Neural cell (in vitro differentiated cells): ENCODE measurements around the gene POU5F2. TPM values are rescaled to one million over a fixed set of nuclear protein-coding genes. Genes with fewer than 3 reads are reported as not detected.

Experiments used
- H2AFZ ChIP-seq: fragments of 200-600, 300-800 bp; sonication (generic), shearing (Covaris generic); 2 replicates; pipeline ENCODE4 v1.6.0; 2014; ENCODE audit warnings: low read depth, mild to moderate bottlenecking, antibody characterized with exemption, low read length, moderate library complexity
- H3F3A ChIP-seq: fragments of 200-600 bp; shearing (Covaris generic); 2 replicates; pipeline ENCODE4 v1.6.1; 2016; ENCODE audit warnings: mild to moderate bottlenecking, moderate library complexity, mixed read lengths, antibody characterized with exemption, low read length; ENCODE audit not compliant: insufficient read depth, poor library complexity, severe bottlenecking
- H3K27ac ChIP-seq: fragments of 200-600, 300-800 bp; sonication (generic), shearing (Covaris generic); 2 replicates; pipeline ENCODE4 v1.5.1; 2014; ENCODE audit warnings: mild to moderate bottlenecking, low read length, moderate library complexity
- H3K27me3 ChIP-seq: fragments of 300-800, 200-600 bp; sonication (generic), shearing (Covaris generic); 2 replicates; pipeline ENCODE4 v1.6.0; 2014; ENCODE audit warnings: mild to moderate bottlenecking, low read depth, low read length, moderate library complexity; ENCODE audit not compliant: insufficient read depth
- H3K36me3 ChIP-seq: fragments of 300-800, 200-600 bp; sonication (generic), shearing (Covaris generic); 2 replicates; pipeline ENCODE4 v1.5.1; 2014; ENCODE audit warnings: mild to moderate bottlenecking, antibody characterized with exemption, low read length, moderate library complexity; ENCODE audit not compliant: insufficient read depth
- H3K4me2 ChIP-seq: fragments of 300-800, 200-600 bp; sonication (generic), shearing (Covaris generic); 2 replicates; pipeline ENCODE4 v1.6.0; 2014; ENCODE audit warnings: mild to moderate bottlenecking, low read length
- H3K4me3 ChIP-seq: fragments of 300-800, 200-600 bp; sonication (generic), shearing (Covaris generic); 2 replicates; pipeline ENCODE4 v1.5.1; 2014; ENCODE audit warnings: mild to moderate bottlenecking, low read length, moderate library complexity
- H3K79me2 ChIP-seq: fragments of 200-600 bp; shearing (Covaris generic); replicated peaks from 2 replicates; pipeline ENCODE4 v1.6.0; 2014; ENCODE audit warnings: mild to moderate bottlenecking, low read length, moderate library complexity; ENCODE audit not compliant: insufficient read depth
- H3K9ac ChIP-seq: fragments of 300-800, 200-600 bp; sonication (generic), shearing (Covaris generic); 2 replicates; pipeline ENCODE4 v1.6.1; 2016; ENCODE audit warnings: mild to moderate bottlenecking, low read length, mixed read lengths
- H3K9me2 ChIP-seq: fragments of 200-600 bp; shearing (Covaris generic); 2 replicates; pipeline ENCODE4 v1.6.1; 2016; ENCODE audit warnings: mild to moderate bottlenecking, low read length, mixed read lengths; ENCODE audit not compliant: insufficient read depth
- H3K9me3 ChIP-seq: fragments of 200-600, 300-800 bp; sonication (generic), shearing (Covaris generic); 2 replicates; pipeline ENCODE4 v1.6.1; 2016; ENCODE audit warnings: mild to moderate bottlenecking, mixed run types, low read length, moderate library complexity, mixed read lengths
- H4K20me1 ChIP-seq: fragments of 200-600 bp; shearing (Covaris generic); 2 replicates; pipeline ENCODE4 v1.6.1; 2016; ENCODE audit warnings: mild to moderate bottlenecking, mixed run types; ENCODE audit not compliant: insufficient read depth
- CTCF ChIP-seq: fragments of 450-650 bp; IDR thresholded peaks from 2 replicates; pipeline ENCODE4 v1.5.1; 2014; ENCODE audit warnings: antibody characterized with exemption, mild to moderate bottlenecking, moderate library complexity; ENCODE audit not compliant: poor library complexity, severe bottlenecking
- EP300 ChIP-seq: fragments of 450-650 bp; conservative IDR thresholded peaks from 2 replicates; pipeline ENCODE4 v1.6.1; 2014; ENCODE audit warnings: antibody characterized with exemption, mild to moderate bottlenecking, moderate library complexity; ENCODE audit not compliant: poor library complexity, severe bottlenecking
- EZH2 ChIP-seq: fragments of 200-600, 300-800 bp; shearing (Covaris generic), sonication (generic); IDR thresholded peaks from 2 replicates; pipeline ENCODE4 v1.6.1; 2014; ENCODE audit warnings: antibody characterized with exemption, low read length, borderline replicate concordance, mild to moderate bottlenecking; ENCODE audit not compliant: insufficient read depth, poor library complexity, severe bottlenecking
- MXI1 ChIP-seq: fragments of 450-650 bp; conservative IDR thresholded peaks from 2 replicates; pipeline ENCODE4 v1.6.1; 2014; ENCODE audit warnings: antibody characterized with exemption, mild to moderate bottlenecking; ENCODE audit not compliant: poor library complexity, severe bottlenecking
- POLR2AphosphoS5 ChIP-seq: IDR thresholded peaks from 2 replicates; pipeline ENCODE4 v1.6.1; 2012
- RAD21 ChIP-seq: fragments of 450-650 bp; conservative IDR thresholded peaks from 2 replicates; pipeline ENCODE4 v1.6.1; 2014; ENCODE audit warnings: antibody characterized with exemption, mild to moderate bottlenecking, moderate library complexity
- SMC3 ChIP-seq: fragments of 450-650 bp; conservative IDR thresholded peaks from 2 replicates; pipeline ENCODE4 v1.6.1; 2014; ENCODE audit warnings: antibody characterized with exemption, mild to moderate bottlenecking, moderate library complexity; ENCODE audit not compliant: poor library complexity
- TAF1 ChIP-seq: IDR thresholded peaks from 2 replicates; pipeline ENCODE4 v1.6.1; 2012; ENCODE audit warnings: low read depth
- polyA plus RNA-seq: library from polyadenylated mRNA; depleted of rRNA; stranded (reverse); fragments of >200 nt; gene quantifications from 2 replicates; pipeline ENCODE4 v1.2.3, GENCODE V29; 2014
- TF ChIP-seq, protein P1 (sequence below): IDR thresholded peaks from 2 replicates; pipeline ENCODE4 v1.6.1; 2012; ENCODE audit warnings: borderline replicate concordance

Gene POU5F2
- polyA plus RNA-seq, 1 donor from 2014 or later: 0.07 TPM

GRCh38 chr5:93708442-93708841, 33.0 kb downstream of the POU5F2 start:
- no peaks in the 10 kb centered on the region for H3K9me2 ChIP-seq

GRCh38 chr5:93705896-93706295, 35.5 kb downstream of the POU5F2 start:
- H3K9ac ChIP-seq: no peak overlapping the region
- H3K9me2 ChIP-seq: no peaks in the 10 kb centered on the region
- H3K79me2 ChIP-seq: no peaks in the 10 kb centered on the region
- no peaks in the 10 kb centered on the region for H3F3A ChIP-seq
- no peak overlapping the region for H3K27ac ChIP-seq
- no peak for TF ChIP-seq EP300
- TF ChIP-seq CTCF: no peak
- no peak for TF ChIP-seq EZH2
- no peak for TF ChIP-seq POLR2AphosphoS5
- no peak for TF ChIP-seq SMC3
- no peak for TF ChIP-seq MXI1
- TF ChIP-seq RAD21: no peak
- TF ChIP-seq, protein P1, sequence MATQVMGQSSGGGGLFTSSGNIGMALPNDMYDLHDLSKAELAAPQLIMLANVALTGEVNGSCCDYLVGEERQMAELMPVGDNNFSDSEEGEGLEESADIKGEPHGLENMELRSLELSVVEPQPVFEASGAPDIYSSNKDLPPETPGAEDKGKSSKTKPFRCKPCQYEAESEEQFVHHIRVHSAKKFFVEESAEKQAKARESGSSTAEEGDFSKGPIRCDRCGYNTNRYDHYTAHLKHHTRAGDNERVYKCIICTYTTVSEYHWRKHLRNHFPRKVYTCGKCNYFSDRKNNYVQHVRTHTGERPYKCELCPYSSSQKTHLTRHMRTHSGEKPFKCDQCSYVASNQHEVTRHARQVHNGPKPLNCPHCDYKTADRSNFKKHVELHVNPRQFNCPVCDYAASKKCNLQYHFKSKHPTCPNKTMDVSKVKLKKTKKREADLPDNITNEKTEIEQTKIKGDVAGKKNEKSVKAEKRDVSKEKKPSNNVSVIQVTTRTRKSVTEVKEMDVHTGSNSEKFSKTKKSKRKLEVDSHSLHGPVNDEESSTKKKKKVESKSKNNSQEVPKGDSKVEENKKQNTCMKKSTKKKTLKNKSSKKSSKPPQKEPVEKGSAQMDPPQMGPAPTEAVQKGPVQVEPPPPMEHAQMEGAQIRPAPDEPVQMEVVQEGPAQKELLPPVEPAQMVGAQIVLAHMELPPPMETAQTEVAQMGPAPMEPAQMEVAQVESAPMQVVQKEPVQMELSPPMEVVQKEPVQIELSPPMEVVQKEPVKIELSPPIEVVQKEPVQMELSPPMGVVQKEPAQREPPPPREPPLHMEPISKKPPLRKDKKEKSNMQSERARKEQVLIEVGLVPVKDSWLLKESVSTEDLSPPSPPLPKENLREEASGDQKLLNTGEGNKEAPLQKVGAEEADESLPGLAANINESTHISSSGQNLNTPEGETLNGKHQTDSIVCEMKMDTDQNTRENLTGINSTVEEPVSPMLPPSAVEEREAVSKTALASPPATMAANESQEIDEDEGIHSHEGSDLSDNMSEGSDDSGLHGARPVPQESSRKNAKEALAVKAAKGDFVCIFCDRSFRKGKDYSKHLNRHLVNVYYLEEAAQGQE: no peak
- no peak for TF ChIP-seq TAF1
- no peak overlapping the region for H3K4me3 ChIP-seq
- no peak overlapping the region for H3K4me2 ChIP-seq
- H3K27me3 ChIP-seq: no peaks in the 10 kb centered on the region
- H4K20me1 ChIP-seq: no peaks in the 10 kb centered on the region
- no peak overlapping the region for H2AFZ ChIP-seq
- H3K36me3 ChIP-seq: no peaks in the 10 kb centered on the region
- no peaks in the 10 kb centered on the region for H3K9me3 ChIP-seq

More at GRCh38 chr5:93708442-93708841, 33.0 kb downstream of the POU5F2 start:
- no peaks in the 10 kb centered on the region for H3F3A ChIP-seq
- no peak overlapping the region for H3K27ac ChIP-seq
- H4K20me1 ChIP-seq: no peaks in the 10 kb centered on the region
- TF ChIP-seq POLR2AphosphoS5: no peak
- no peak for TF ChIP-seq SMC3
- TF ChIP-seq, protein P1: no peak
- no peak for TF ChIP-seq EZH2
- TF ChIP-seq TAF1: no peak
- no peak for TF ChIP-seq EP300
- TF ChIP-seq MXI1: no peak
- TF ChIP-seq CTCF: no peak
- no peak for TF ChIP-seq RAD21
- no peaks in the 10 kb centered on the region for H3K36me3 ChIP-seq
- H3K9me3 ChIP-seq: no peaks in the 10 kb centered on the region
- no peak overlapping the region for H2AFZ ChIP-seq
- H3K79me2 ChIP-seq: no peaks in the 10 kb centered on the region
- H3K9ac ChIP-seq: no peak overlapping the region
- no peak overlapping the region for H3K4me3 ChIP-seq
- no peaks in the 10 kb centered on the region for H3K27me3 ChIP-seq
- no peak overlapping the region for H3K4me2 ChIP-seq
